SK-N-SH (cell line): ENCODE data around the gene PALS1.

Experiments used
- CHD2 ChIP-seq: fragments of 150-350 bp; IDR thresholded peaks from 2 replicates; pipeline ENCODE4 v1.6.1; 2018; ENCODE audit warnings: low read length; ENCODE audit not compliant: partially characterized antibody
- CTCF ChIP-seq: fragments of 200-600 bp; sonication (generic); IDR thresholded peaks from 2 replicates; pipeline ENCODE4 v1.6.1; 2017; ENCODE audit warnings: antibody characterized with exemption, mild to moderate bottlenecking, moderate library complexity
- ELF1 ChIP-seq: IDR thresholded peaks from 2 replicates; pipeline ENCODE4 v1.4.0; 2012
- EP300 ChIP-seq, 2 experiments: IDR thresholded peaks; 2 replicates each; pipeline versions ENCODE4 v1.4.0 to v1.6.1; 2012; ENCODE audit warnings: borderline replicate concordance in 1 of 2, low read depth in 1 of 2, low read length in 1 of 2
- EZH2phosphoT487 ChIP-seq: fragments of 200-600 bp; sonication (generic); IDR thresholded peaks from 2 replicates; pipeline ENCODE4 v1.6.1; 2017; ENCODE audit warnings: low read depth, mixed run types, mild to moderate bottlenecking, antibody characterized with exemption, moderate library complexity, borderline replicate concordance
- MXI1 ChIP-seq: IDR thresholded peaks from 2 replicates; pipeline ENCODE4 v1.6.1; 2012; ENCODE audit warnings: mild to moderate bottlenecking, low read depth, low read length, improper control_type of control experiment
- NFIC ChIP-seq: IDR thresholded peaks from 2 replicates; pipeline ENCODE4 v1.4.0; 2012; ENCODE audit warnings: borderline replicate concordance
- PBX3 ChIP-seq: IDR thresholded peaks from 2 replicates; pipeline ENCODE4; 2012
- SIN3A ChIP-seq: IDR thresholded peaks from 2 replicates; pipeline ENCODE4 v1.6.1; 2012; ENCODE audit warnings: low read depth, mild to moderate bottlenecking, low read length, moderate library complexity, borderline replicate concordance
- YY1 ChIP-seq: IDR thresholded peaks from 2 replicates; pipeline ENCODE4 v1.4.0; 2012; ENCODE audit warnings: low read depth, mild to moderate bottlenecking

GRCh38 chr14:67270145-67270753 lies 29.0 kb downstream of the PALS1 start:
- no peak for TF ChIP-seq EP300 (IDR thresholded peaks at IDR 0.05; ENCODE audit: borderline replicate concordance in 1 of 2, low read depth in 1 of 2, low read length in 1 of 2)
- no peak for TF ChIP-seq MXI1
- no peak for TF ChIP-seq CTCF
- TF ChIP-seq PBX3 = no peak
- no peak for TF ChIP-seq SIN3A
- TF ChIP-seq YY1 = no peak
- no peak for TF ChIP-seq CHD2
- TF ChIP-seq ELF1 = no peak
- no peak for TF ChIP-seq NFIC
- no peak for TF ChIP-seq EZH2phosphoT487
